Right lobe of liver (tissue), 6 donors: ENCODE measurements around the gene DDN. TPM values are rescaled to one million over a fixed set of nuclear protein-coding genes. Genes with fewer than 3 reads are reported as not detected.

Experiments
- ATAC-seq, 4 donors: fragments of 200-7000 bp; cut with Tn5 transposase; one replicate each; pipeline ENCODE4 v1.9.1; 2020; ENCODE audit warnings: mild to moderate bottlenecking in 4 of 4, moderate library complexity in 4 of 4
- DNase-seq, 3 donors: peaks; one replicate each; pipeline ENCODE4 v3.0.0-alpha.2; 2020
- H3K27ac ChIP-seq, 3 donors: fragments of 200-600 bp; one replicate each; pipeline ENCODE4 v1.8.0; 2022
- H3K27me3 ChIP-seq, 2 donors: fragments of 200-600 bp; one replicate each; pipeline ENCODE4 v1.8.0; 2022
- H3K36me3 ChIP-seq, 4 donors: fragments of 200-600 bp; sonication (generic) in 1 of 4; one replicate each; pipeline versions ENCODE4 v1.5.1 to v1.8.0; 2017 to 2022; ENCODE audit warnings: control low read depth in 1 of 4
- H3K4me1 ChIP-seq, 4 donors: fragments of 200-600 bp; sonication (generic) in 1 of 4; one replicate each; pipeline versions ENCODE4 v1.5.1 to v1.8.0; 2017 to 2022; ENCODE audit warnings: control low read depth in 1 of 4
- H3K4me3 ChIP-seq, 3 donors: fragments of 200-600 bp; one replicate each; pipeline ENCODE4 v1.8.0; 2022
- H3K9me3 ChIP-seq, 4 donors: fragments of 200-600 bp; sonication (generic) in 1 of 4; one replicate each; pipeline versions ENCODE4 v1.5.1 to v1.8.0; 2017 to 2022; ENCODE audit warnings: control low read depth in 1 of 4
- POLR2A ChIP-seq: fragments of 450-650 bp; IDR thresholded peaks from one replicate; pipeline ENCODE4 v1.6.1; 2017; ENCODE audit warnings: antibody characterized with exemption, mild to moderate bottlenecking
- whole genome bisulfite sequencing: methylation state at CpG from one replicate; pipeline ENCODE4 v1.1.6; 2018; ENCODE audit warnings: low coverage, low lambda C conversion rate; ENCODE audit not compliant: insufficient coverage; ENCODE audit errors: missing lambda C conversion rate; 5-methylcytosine and 5-hydroxymethylcytosine counted together
- intact Hi-C, 2 donors: fragments of 100-400 bp; cut with DNase I; formaldehyde crosslinking; loops; one replicate each; pipeline versions ENCODE4 v1.11.2 to v1.14.1; 2022
- total RNA-seq, 6 experiments: library from RNA; depleted of rRNA in 2 of 6; stranded (reverse); fragments of >200 nt in 2 of 6; fragmentation: NEBNext Ultra II Directional in 3 of 6; extraction: Animal tissue kit (Norgen Biotek cat#: 25700) in 3 of 6; gene quantifications; one replicate each; pipeline versions ENCODE4 v1.1.0 to v1.2.4, GENCODE V29; 2016 to 2023
- TF ChIP-seq, protein P1 (sequence below), 4 donors: fragments of 200-600 bp in 3 of 4; fragments of 450-650 bp in 1 of 4; IDR thresholded peaks; one replicate each; pipeline versions ENCODE4 v1.5.1 to v1.8.0; 2016 to 2022; ENCODE audit warnings: antibody characterized with exemption in 4 of 4, mild to moderate bottlenecking in 2 of 4
- donor health status: DM: no; HTN: yes; CAD: no.
- donor health status: DM: no; HTN: no; CAD: no.
- donor health status: DM: no; HTN: no; CAD: no.
- donor health status: DM: no; HTN: yes; CAD: no.
- donor health status: DM: no; HTN: yes; CAD: no.

The DDN gene
- total RNA-seq, 6 experiments from 2014 or later, result 0.18 to 0.19 TPM; not detected in 4

DNA sequence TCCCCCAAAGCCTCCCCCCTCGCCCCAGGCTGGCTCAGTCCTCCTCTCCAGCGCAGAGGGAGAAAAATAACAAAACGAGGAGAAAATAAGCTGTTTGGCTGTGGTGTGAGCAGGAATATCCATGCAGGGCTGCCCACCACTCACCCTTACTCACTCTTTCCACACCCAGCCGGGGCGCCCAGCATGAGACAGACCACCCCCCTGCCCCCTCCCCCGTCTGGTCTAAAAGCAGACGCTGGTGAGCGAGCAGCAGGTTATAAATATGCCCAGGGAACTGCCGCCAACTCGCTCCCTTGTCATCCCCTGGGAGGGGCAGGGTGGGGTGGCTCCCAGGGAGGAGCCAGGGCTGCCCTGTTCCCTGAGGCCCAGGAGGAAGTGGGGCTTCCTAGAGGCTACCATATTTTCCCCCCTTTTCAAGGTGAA is 13.7 kb downstream of the DDN start:
- DNase-seq (no peak), ATAC-seq (no peak)
- no peak overlapping the region for H3K27ac ChIP-seq
- H3K27me3 ChIP-seq, result peaks cover 8 to 14% of the 10 kb centered on the region in 2 donors
- intact Hi-C loops, result no loop called here
- WGBS, result 20% methylated on average over 1 of the region's 10 CpGs
- peaks cover 0 to 9% (median 4%) of the 10 kb centered on the region in 4 donors for H3K4me1 ChIP-seq
- no peaks in the 10 kb centered on the region for H3K36me3 ChIP-seq
- H3K4me3 ChIP-seq, result no peak overlapping the region
- no peaks in the 10 kb centered on the region for H3K9me3 ChIP-seq
- TF ChIP-seq, protein P1, sequence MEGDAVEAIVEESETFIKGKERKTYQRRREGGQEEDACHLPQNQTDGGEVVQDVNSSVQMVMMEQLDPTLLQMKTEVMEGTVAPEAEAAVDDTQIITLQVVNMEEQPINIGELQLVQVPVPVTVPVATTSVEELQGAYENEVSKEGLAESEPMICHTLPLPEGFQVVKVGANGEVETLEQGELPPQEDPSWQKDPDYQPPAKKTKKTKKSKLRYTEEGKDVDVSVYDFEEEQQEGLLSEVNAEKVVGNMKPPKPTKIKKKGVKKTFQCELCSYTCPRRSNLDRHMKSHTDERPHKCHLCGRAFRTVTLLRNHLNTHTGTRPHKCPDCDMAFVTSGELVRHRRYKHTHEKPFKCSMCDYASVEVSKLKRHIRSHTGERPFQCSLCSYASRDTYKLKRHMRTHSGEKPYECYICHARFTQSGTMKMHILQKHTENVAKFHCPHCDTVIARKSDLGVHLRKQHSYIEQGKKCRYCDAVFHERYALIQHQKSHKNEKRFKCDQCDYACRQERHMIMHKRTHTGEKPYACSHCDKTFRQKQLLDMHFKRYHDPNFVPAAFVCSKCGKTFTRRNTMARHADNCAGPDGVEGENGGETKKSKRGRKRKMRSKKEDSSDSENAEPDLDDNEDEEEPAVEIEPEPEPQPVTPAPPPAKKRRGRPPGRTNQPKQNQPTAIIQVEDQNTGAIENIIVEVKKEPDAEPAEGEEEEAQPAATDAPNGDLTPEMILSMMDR (IDR thresholded peaks at IDR 0.05), result no peak

DNA sequence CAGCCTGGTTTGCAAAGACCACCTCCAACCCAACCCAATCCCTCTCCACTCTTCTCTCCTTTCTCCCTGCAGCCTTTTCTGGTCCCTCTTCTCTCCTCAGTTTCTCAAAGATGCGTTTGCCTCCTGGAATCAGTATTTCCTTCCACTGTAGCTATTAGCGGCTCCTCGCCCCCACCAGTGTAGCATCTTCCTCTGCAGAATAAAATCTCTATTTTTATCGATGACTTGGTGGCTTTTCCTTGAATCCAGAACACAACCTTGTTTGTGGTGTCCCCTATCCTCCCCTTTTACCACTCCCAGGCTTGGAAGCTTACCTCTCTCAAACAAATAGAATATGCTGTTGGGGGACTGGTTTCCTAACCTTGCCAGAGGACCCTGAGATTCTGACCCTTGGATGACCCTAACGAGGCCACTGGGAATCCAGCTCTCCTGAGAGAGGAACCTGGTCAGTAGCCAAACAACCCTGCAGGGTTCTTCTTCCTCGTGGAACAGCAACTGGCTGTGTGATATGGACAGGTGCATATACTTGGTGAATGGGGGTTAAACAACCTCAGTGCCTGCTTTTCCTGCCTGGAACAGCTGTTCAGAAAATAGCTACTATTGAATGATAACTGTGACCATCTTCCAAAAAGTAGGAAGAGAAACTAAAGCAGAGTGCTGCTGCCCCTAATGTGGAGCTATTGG is 16.6 kb downstream of the DDN start:
- H3K4me3 ChIP-seq, result no peak overlapping the region
- H3K27ac ChIP-seq, result no peak overlapping the region
- H3K36me3 ChIP-seq, result no peaks in the 10 kb centered on the region
- peaks cover 8 to 40% of the 10 kb centered on the region in 2 donors for H3K27me3 ChIP-seq
- intact Hi-C loops, result no loop called here
- no peak for ATAC-seq
- no peaks in the 10 kb centered on the region for H3K9me3 ChIP-seq
- no peak for DNase-seq
- TF ChIP-seq, protein P1 (IDR thresholded peaks at IDR 0.05), result no peak
- no peak for TF ChIP-seq POLR2A
- H3K4me1 ChIP-seq, result peaks cover 4 to 34% (median 16%) of the 10 kb centered on the region in 4 donors
- 40% methylated on average over 6 of the region's 6 CpGs for WGBS

DNA sequence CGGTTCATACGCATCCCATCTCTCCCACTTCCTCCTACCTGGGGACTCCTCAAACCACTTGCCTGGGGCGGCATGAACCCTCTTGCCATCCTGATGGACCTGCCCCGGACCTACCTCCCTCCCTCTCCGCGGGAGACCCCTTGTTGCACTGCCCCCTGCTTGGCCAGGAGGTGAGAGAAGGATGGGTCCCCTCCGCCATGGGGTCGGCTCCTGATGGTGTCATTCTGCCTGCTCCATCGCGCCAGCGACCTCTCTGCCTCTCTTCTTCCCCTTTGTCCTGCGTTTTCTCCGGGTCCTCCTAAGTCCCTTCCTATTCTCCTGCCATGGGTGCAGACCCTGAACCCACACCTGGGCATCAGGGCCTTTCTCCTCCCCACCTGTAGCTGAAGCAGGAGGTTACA is 17.4 kb downstream of the DDN start:
- TF ChIP-seq, protein P1 (IDR thresholded peaks at IDR 0.05), result no peak
- TF ChIP-seq POLR2A, result no peak
- no peak for ATAC-seq
- H3K4me3 ChIP-seq, result no peak overlapping the region
- H3K9me3 ChIP-seq, result no peaks in the 10 kb centered on the region
- peaks cover 4 to 34% (median 16%) of the 10 kb centered on the region in 4 donors for H3K4me1 ChIP-seq
- peaks cover 8 to 48% of the 10 kb centered on the region in 2 donors for H3K27me3 ChIP-seq
- no peak overlapping the region for H3K27ac ChIP-seq
- DNase-seq, result no peak
- 13% methylated on average over 12 of the region's 13 CpGs for WGBS
- H3K36me3 ChIP-seq, result no peaks in the 10 kb centered on the region
- intact Hi-C loops, result no loop called here

DNA sequence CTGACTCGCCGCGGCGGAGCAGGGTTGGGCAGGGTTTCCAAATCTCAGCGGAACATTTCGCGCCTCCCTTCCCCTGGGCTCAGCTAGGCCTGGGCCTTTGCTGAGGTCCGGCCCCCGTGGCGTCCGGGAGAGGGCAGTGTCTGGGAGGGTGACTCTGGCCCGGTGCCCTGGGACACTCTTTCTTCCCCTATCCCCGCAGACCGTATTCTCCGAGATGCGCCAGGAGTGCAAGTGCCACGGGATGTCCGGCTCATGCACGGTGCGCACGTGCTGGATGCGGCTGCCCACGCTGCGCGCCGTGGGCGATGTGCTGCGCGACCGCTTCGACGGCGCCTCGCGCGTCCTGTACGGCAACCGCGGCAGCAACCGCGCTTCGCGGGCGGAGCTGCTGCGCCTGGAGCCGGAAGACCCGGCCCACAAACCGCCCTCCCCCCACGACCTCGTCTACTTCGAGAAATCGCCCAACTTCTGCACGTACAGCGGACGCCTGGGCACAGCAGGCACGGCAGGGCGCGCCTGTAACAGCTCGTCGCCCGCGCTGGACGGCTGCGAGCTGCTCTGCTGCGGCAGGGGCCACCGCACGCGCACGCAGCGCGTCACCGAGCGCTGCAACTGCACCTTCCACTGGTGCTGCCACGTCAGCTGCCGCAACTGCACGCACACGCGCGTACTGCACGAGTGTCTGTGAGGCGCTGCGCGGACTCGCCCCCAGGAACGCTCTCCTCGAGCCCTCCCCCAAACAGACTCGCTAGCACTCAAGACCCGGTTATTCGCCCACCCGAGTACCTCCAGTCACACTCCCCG is 18.0 kb downstream of the DDN start:
- Histone ChIP-seq H3K4me1 (peaks cover 4 to 34% (median 16%) of the 10 kb centered on the region in 4 donors), H3K36me3 (no peaks in the 10 kb centered on the region), H3K4me3 (peak overlapping the region in 2 of 3 donors; percentile 4 to 9), H3K27ac (no peak overlapping the region), H3K27me3 (peaks cover 8 to 51% of the 10 kb centered on the region in 2 donors), H3K9me3 (no peaks in the 10 kb centered on the region)
- 12% methylated on average over 9 of the region's 91 CpGs for WGBS
- DNase-seq (peak in 1 of 3 donors; percentile 37), ATAC-seq (peak; percentile 32 to 53 (median 46))
- TF ChIP-seq, protein P1 (IDR thresholded peaks at IDR 0.05), result peak in 2 of 4 donors; percentile 7 to 27
- no peak for TF ChIP-seq POLR2A
- intact Hi-C loops, result no loop called here
